Smooth muscle cell (in vitro differentiated cells): ENCODE data around the gene ENOX1. TPM values are rescaled to one million over a fixed set of nuclear protein-coding genes. Genes with fewer than 3 reads are reported as not detected.

Experiments
- DNase-seq: peaks from one replicate; lab custom pipeline; 2025; ENCODE audit not compliant: unreplicated experiment; lab: John Stamatoyannopoulos, UW
- H2AFZ ChIP-seq: fragments of 200-600 bp; sonication (generic); 2 replicates; pipeline ENCODE4 v1.6.0; 2016; ENCODE audit warnings: antibody characterized with exemption, low read depth, mild to moderate bottlenecking
- H3F3A ChIP-seq: fragments of 200-600 bp; sonication (generic); 2 replicates; pipeline ENCODE4 v1.6.0; 2017; ENCODE audit warnings: antibody characterized with exemption, low read depth
- H3K27ac ChIP-seq: fragments of 200-600 bp; sonication (generic); 2 replicates; pipeline ENCODE4 v1.5.1; 2016; ENCODE audit warnings: low read depth, mild to moderate bottlenecking
- H3K27me3 ChIP-seq: fragments of 200-600 bp; sonication (generic); 2 replicates; pipeline ENCODE4 v1.6.1; 2016; ENCODE audit warnings: low read depth, mild to moderate bottlenecking
- H3K36me3 ChIP-seq: fragments of 200-600 bp; sonication (generic); 2 replicates; pipeline ENCODE4 v1.5.1; 2016; ENCODE audit warnings: low read depth
- H3K4me1 ChIP-seq: fragments of 200-600 bp; sonication (generic); 2 replicates; pipeline ENCODE4 v1.5.1; 2016; ENCODE audit warnings: low read depth
- H3K4me2 ChIP-seq: fragments of 200-600 bp; sonication (generic); 2 replicates; pipeline ENCODE4 v1.6.0; 2016; ENCODE audit warnings: mild to moderate bottlenecking
- H3K4me3 ChIP-seq: fragments of 200-600 bp; sonication (generic); 2 replicates; pipeline ENCODE4 v1.5.1; 2016; ENCODE audit warnings: mild to moderate bottlenecking
- H3K79me2 ChIP-seq: fragments of 200-600 bp; sonication (generic); 2 replicates; pipeline ENCODE4 v1.6.0; 2016; ENCODE audit warnings: low read depth, mild to moderate bottlenecking
- H3K9ac ChIP-seq: fragments of 200-600 bp; sonication (generic); 2 replicates; pipeline ENCODE4 v1.6.0; 2016; ENCODE audit warnings: low read depth
- H3K9me3 ChIP-seq: fragments of 200-600 bp; sonication (generic); replicated peaks from 2 replicates; pipeline ENCODE4 v1.5.1; 2016; ENCODE audit warnings: low read depth
- H4K20me1 ChIP-seq: fragments of 200-600 bp; sonication (generic); 2 replicates; pipeline ENCODE4 v1.6.0; 2016; ENCODE audit warnings: low read depth
- WGBS: methylation state at CpG from one replicate; pipeline ENCODE4 v1.1.7; 2016; ENCODE audit warnings: low lambda C conversion rate; 5-methylcytosine and 5-hydroxymethylcytosine counted together
- polyA plus RNA-seq: library from polyadenylated mRNA; unstranded; fragments of >200 nt; fragmentation: Nextera tagmentation; extraction: Ambion mirVana; gene quantifications from 2 replicates; pipeline ENCODE4 v1.2.1, GENCODE V29; 2016
- total RNA-seq: library from RNA; depleted of rRNA; stranded (reverse); fragments of >200 nt; gene quantifications from 2 replicates; pipeline ENCODE4 v1.2.3, GENCODE V29; 2014
- TF ChIP-seq, protein P1 (sequence below): fragments of 200-600 bp; sonication (generic); IDR thresholded peaks from 2 replicates; pipeline ENCODE4 v1.5.1; 2017; ENCODE audit warnings: borderline replicate concordance, mild to moderate bottlenecking, antibody characterized with exemption; ENCODE audit not compliant: insufficient read depth, poor library complexity, severe bottlenecking

Gene ENOX1
- total and polyA plus RNA-seq, 2 experiments from 2014 or later = 1.9 to 2.6 TPM

DNA sequence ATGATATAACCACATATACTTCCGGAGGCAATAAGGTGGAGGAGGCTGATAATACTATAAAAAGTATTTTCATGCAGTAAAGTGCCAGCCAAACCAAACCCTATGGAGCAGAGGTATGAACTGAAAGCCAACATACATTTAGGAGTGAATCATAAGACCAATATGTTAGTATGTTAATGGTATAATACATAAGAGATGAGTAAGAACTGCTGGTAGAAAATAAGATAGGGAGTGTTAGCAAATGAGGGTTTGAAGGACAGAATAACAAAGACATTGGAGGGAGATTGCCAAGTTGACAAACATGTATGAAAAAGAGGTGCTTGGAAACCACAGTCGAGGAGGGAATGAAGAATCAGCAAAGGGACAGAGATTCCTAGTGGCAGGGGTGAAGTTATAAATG lies 10.8 kb downstream of the ENOX1 start:
- TF ChIP-seq, protein P1, sequence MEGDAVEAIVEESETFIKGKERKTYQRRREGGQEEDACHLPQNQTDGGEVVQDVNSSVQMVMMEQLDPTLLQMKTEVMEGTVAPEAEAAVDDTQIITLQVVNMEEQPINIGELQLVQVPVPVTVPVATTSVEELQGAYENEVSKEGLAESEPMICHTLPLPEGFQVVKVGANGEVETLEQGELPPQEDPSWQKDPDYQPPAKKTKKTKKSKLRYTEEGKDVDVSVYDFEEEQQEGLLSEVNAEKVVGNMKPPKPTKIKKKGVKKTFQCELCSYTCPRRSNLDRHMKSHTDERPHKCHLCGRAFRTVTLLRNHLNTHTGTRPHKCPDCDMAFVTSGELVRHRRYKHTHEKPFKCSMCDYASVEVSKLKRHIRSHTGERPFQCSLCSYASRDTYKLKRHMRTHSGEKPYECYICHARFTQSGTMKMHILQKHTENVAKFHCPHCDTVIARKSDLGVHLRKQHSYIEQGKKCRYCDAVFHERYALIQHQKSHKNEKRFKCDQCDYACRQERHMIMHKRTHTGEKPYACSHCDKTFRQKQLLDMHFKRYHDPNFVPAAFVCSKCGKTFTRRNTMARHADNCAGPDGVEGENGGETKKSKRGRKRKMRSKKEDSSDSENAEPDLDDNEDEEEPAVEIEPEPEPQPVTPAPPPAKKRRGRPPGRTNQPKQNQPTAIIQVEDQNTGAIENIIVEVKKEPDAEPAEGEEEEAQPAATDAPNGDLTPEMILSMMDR = no peak
- H3K79me2 ChIP-seq = no peaks in the 10 kb centered on the region

GRCh38 chr13:43773602-43774001 lies 13.2 kb downstream of the ENOX1 start:
- H3K9ac ChIP-seq = no peak overlapping the region
- no peaks in the 10 kb centered on the region for H3K9me3 ChIP-seq
- TF ChIP-seq, protein P1 = no peak
- WGBS = 86% methylated on average over 2 of the region's 2 CpGs
- DNase-seq = no peak
- H3K4me1 ChIP-seq = no peaks in the 10 kb centered on the region
- H3K27ac ChIP-seq = no peak overlapping the region
- H3K36me3 ChIP-seq = no peaks in the 10 kb centered on the region
- no peaks in the 10 kb centered on the region for H4K20me1 ChIP-seq
- H3K27me3 ChIP-seq = no peaks in the 10 kb centered on the region
- no peak overlapping the region for H2AFZ ChIP-seq
- no peaks in the 10 kb centered on the region for H3K79me2 ChIP-seq
- no peaks in the 10 kb centered on the region for H3F3A ChIP-seq
- no peak overlapping the region for H3K4me3 ChIP-seq
- H3K4me2 ChIP-seq = no peak overlapping the region

More for the DNA sequence above, 10.8 kb downstream of the ENOX1 start:
- H3K36me3 ChIP-seq = no peaks in the 10 kb centered on the region
- H3K4me2 ChIP-seq = no peak overlapping the region
- no peaks in the 10 kb centered on the region for H4K20me1 ChIP-seq
- no peak overlapping the region for H3K4me3 ChIP-seq
- DNase-seq = no peak
- no peak overlapping the region for H3K9ac ChIP-seq
- no peak overlapping the region for H3K27ac ChIP-seq
- H3K9me3 ChIP-seq = no peaks in the 10 kb centered on the region
- peaks cover 6% of the 10 kb centered on the region for H3K27me3 ChIP-seq
- H3K4me1 ChIP-seq = no peaks in the 10 kb centered on the region
- H2AFZ ChIP-seq = no peak overlapping the region
- no peaks in the 10 kb centered on the region for H3F3A ChIP-seq
- 98% methylated on average over 2 of the region's 2 CpGs for WGBS

DNA sequence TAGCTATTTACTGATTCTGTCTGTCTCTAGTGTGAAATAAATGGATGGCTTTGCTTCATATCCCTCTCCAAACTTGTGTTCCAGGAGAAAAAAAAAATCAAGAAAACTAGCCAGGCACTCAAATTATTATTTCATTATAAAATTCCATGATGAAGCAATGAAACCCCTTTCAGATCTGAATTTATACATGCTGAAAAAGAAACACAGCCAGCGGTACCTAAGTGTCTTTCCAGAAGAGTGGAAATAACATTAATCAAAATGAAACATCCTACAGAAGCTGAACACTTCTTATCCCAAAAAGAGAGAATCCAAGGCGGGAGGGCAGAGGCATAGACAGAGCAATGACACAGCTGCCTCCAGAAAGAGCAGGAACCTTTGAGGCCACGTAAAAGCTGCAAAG lies 15.9 kb downstream of the ENOX1 start:
- H3K27me3 ChIP-seq = no peaks in the 10 kb centered on the region
- H3K9me3 ChIP-seq = no peaks in the 10 kb centered on the region
- H3K4me3 ChIP-seq = no peak overlapping the region
- no peak for DNase-seq
- H4K20me1 ChIP-seq = no peaks in the 10 kb centered on the region
- H3K4me2 ChIP-seq = no peak overlapping the region
- no peak overlapping the region for H3K9ac ChIP-seq
- TF ChIP-seq, protein P1 = no peak
- no peaks in the 10 kb centered on the region for H3K36me3 ChIP-seq
- H3K79me2 ChIP-seq = no peaks in the 10 kb centered on the region
- H3K27ac ChIP-seq = no peak overlapping the region
- no peaks in the 10 kb centered on the region for H3K4me1 ChIP-seq
- WGBS = 92% methylated on average over 3 of the region's 3 CpGs
- no peak overlapping the region for H2AFZ ChIP-seq
- no peaks in the 10 kb centered on the region for H3F3A ChIP-seq

GRCh38 chr13:43769529-43769928 lies 17.2 kb downstream of the ENOX1 start:
- Histone ChIP-seq H2AFZ (no peak overlapping the region), H3F3A (no peaks in the 10 kb centered on the region), H4K20me1 (no peaks in the 10 kb centered on the region), H3K27me3 (no peaks in the 10 kb centered on the region), H3K36me3 (no peaks in the 10 kb centered on the region), H3K4me2 (no peak overlapping the region), H3K27ac (no peak overlapping the region), H3K79me2 (no peaks in the 10 kb centered on the region), H3K9ac (no peak overlapping the region), H3K4me1 (no peaks in the 10 kb centered on the region), H3K4me3 (no peak overlapping the region), H3K9me3 (no peaks in the 10 kb centered on the region)
- TF ChIP-seq, protein P1 = no peak
- WGBS = 76% methylated on average over 2 of the region's 2 CpGs
- DNase-seq = no peak
